ENCODE measurements around the gene ZDHHC19. TPM values are rescaled to one million over a fixed set of nuclear protein-coding genes. Genes with fewer than 3 reads are reported as not detected.

ZDHHC19 gene
- total RNA-seq: not detected in 2 replicates

GRCh38 chr3:196210673-196211556 is at the start of gene ZDHHC19:
TSS of gene ZDHHC19 (minus strand) at chr3:196211400. CDS start at chr3:196211315, 85 bp downstream.

GRCh38 chr3:196216089-196216564 is 4.9 kb upstream of the ZDHHC19 start, which contains the start of gene SLC51A:
TSS of gene SLC51A (plus strand) at chr3:196216534. CDS start at chr3:196216713, 179 bp downstream.

Small RNAs within 50 kb of the gene (small RNA-seq; reads per million reads assigned to genes)
- not detected for gene RF00019

Other genes with a start within 250 kb of the ZDHHC19 start
- 161 and 195 TPM in 2 replicates for gene TFRC, start 129.3 kb downstream of the ZDHHC19 start, total RNA-seq
- not detected in 2 replicates for gene SLC51A, start 5.1 kb upstream of the ZDHHC19 start, total RNA-seq
- gene PCYT1A, start 76.3 kb upstream of the ZDHHC19 start, total RNA-seq: 88.5 and 117 TPM in 2 replicates
- 7.8 and 9.0 TPM in 2 replicates for gene DYNLT2B, start 106.8 kb upstream of the ZDHHC19 start, total RNA-seq
- gene TM4SF19, start 127.0 kb upstream of the ZDHHC19 start, total RNA-seq: not detected in 2 replicates
- 21.9 and 23.8 TPM in 2 replicates for gene UBXN7, start 221.0 kb upstream of the ZDHHC19 start, total RNA-seq

All from vein endothelial cell (primary cell).